ENCODE measurements around the gene AKR1C4. TPM values are rescaled to one million over a fixed set of nuclear protein-coding genes. Genes with fewer than 3 reads are reported as not detected.
"Not testable (repeated sequence)": the region's sequence is repeated elsewhere in the genome, so short reads cannot be mapped to it uniquely, and the experiment has no call there.

The AKR1C4 gene
- total and polyA plus RNA-seq, 2 of the 8 experiments (the other 6 are each of a cell fraction or from before 2014, with no cell fraction given) = not detected

DNA sequence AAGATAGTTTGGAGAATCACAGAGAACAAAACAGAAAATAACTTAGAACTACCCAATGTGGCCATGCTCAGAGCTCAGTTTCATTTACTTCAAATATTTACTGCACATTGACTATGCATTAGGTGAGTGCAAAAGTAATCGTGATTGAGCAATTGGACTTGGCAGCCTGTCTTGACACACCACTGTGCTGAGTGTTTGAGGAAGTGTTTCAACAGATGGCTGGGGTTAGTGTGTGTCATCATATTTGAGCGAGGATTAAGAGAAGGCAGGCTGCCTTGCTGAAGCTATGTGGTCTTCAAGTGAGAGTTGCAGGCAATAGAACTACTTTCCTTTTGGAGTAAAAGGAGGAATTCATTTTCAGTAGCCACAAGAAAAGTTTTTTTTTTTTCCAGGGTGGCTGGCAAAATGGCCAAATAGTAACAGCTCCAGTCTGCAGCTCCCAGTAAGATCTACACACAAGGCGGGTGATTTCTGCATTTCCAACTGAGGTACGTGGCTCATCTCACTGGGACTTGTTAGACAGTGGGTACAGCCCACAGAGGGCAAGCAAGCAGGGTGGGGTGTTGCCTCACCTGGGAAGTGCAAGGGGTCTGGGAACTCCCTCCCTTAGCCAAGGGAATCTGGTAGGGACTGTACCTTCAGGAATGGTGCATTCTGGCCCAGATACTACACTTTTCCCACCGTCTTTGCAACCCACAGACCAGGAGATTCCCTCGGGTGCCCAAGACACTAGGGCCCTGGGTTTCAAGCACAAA, 37.6 kb downstream of the AKR1C4 start (continued):
- TF ChIP-seq RFX5 (IDR thresholded peaks at IDR 0.05; ENCODE audit: borderline replicate concordance, low read depth, low read length) = no peak
- no peak for TF ChIP-seq PHF8 (conservative IDR thresholded peaks at IDR 0.05; ENCODE audit: low read depth, low read length)
- TF ChIP-seq CBX8 (IDR thresholded peaks at IDR 0.05; ENCODE audit: borderline replicate concordance, low read depth, low read length) = no peak
- no peak for TF ChIP-seq HDAC2 (IDR thresholded peaks at IDR 0.05; ENCODE audit: borderline replicate concordance in 1 of 2, low read depth in 2 of 2, low read length in 2 of 2)
- no peak for TF ChIP-seq SP2 (IDR thresholded peaks at IDR 0.05; ENCODE audit: low read length)
- TF ChIP-seq SP4 (IDR thresholded peaks at IDR 0.05; ENCODE audit: low read length) = no peak

- DNase-seq (ENCODE audit: low read depth in 1 of 2, low spot score in 2 of 2); FAIRE-seq: not testable (repeated sequence)
These were observed 40.9 kb downstream of the AKR1C4 start for GRCh38 chr10:5237541-5237940.

More at GRCh38 chr10:5237541-5237940, 40.9 kb downstream of the AKR1C4 start:
- H3K9me3 ChIP-seq (ENCODE audit: insufficient read depth in 2 of 2, low read depth in 1 of 2, low read length in 1 of 2); H3K18ac ChIP-seq (ENCODE audit: extremely low read depth, low read length); H2BK20ac ChIP-seq (ENCODE audit: low read length); POLR2A ChIA-PET (ENCODE audit: partially characterized antibody); H3K9ac ChIP-seq (replicated peaks in 1 of 4; ENCODE audit: extremely low read depth in 1 of 4, low read depth in 3 of 4, low read length in 3 of 4); H2BK5ac ChIP-seq (ENCODE audit: low read depth, low read length); H3K23ac ChIP-seq (ENCODE audit: insufficient read length); H3K79me1 ChIP-seq (ENCODE audit: low read depth, low read length); H4K91ac ChIP-seq (replicated peaks; ENCODE audit: insufficient read length, low read length); H2AFZ ChIP-seq (ENCODE audit: low read length); H3K27me3 ChIP-seq (replicated peaks in 1 of 4; ENCODE audit: control insufficient read depth in 3 of 4, extremely low read depth in 1 of 4, insufficient read depth in 3 of 4, low read length in 3 of 4); H3K79me2 ChIP-seq (ENCODE audit: control insufficient read depth in 1 of 2, insufficient read depth in 2 of 2, low read length in 2 of 2); H4K20me1 ChIP-seq (replicated peaks in 1 of 2; ENCODE audit: control insufficient read depth in 1 of 2, insufficient read depth in 2 of 2, low read length in 2 of 2); H3K14ac ChIP-seq (ENCODE audit: insufficient read length); H3K4ac ChIP-seq (replicated peaks; ENCODE audit: insufficient read length, low read depth, low read length); H4K5ac ChIP-seq (ENCODE audit: insufficient read length, low read depth, low read length); H2BK120ac ChIP-seq (replicated peaks; ENCODE audit: low read depth, low read length); H3K23me2 ChIP-seq (ENCODE audit: low read depth, low read length); H3K56ac ChIP-seq (replicated peaks; ENCODE audit: insufficient read length, low read depth, low read length); H3K4me1 ChIP-seq (replicated peaks in 1 of 4; ENCODE audit: control insufficient read depth in 3 of 4, insufficient read depth in 4 of 4, low read length in 3 of 4); H3K36me3 ChIP-seq (ENCODE audit: control insufficient read depth in 2 of 4, insufficient read depth in 4 of 4, low read length in 3 of 4); H4K8ac ChIP-seq (ENCODE audit: extremely low read depth, insufficient read depth, low read length); H3K27ac ChIP-seq (ENCODE audit: low read depth, low read length); H2BK12ac ChIP-seq (ENCODE audit: low read depth, low read length); H3K4me3 ChIP-seq (ENCODE audit: extremely low read depth in 1 of 4, insufficient read depth in 2 of 4, low read depth in 3 of 4, low read length in 4 of 4); CTCF ChIA-PET (ENCODE audit: partially characterized antibody); H2AK5ac ChIP-seq (ENCODE audit: low read depth, low read length); H3K4me2 ChIP-seq (ENCODE audit: insufficient read depth in 1 of 2, low read depth in 2 of 2, low read length in 2 of 2); H2BK15ac ChIP-seq (ENCODE audit: low read length): not testable (repeated sequence)
- 94% methylated on average over 2 of the region's 2 CpGs; no CpG with 5 or more reads in 1 of the 2 experiments for WGBS, 2 experiments (ENCODE audit: extremely low coverage in 1 of 2, insufficient coverage in 1 of 2, insufficient read length in 1 of 2, insufficient replicate concordance in 2 of 2, low coverage in 1 of 2, low lambda C conversion rate in 2 of 2, missing lambda C conversion rate in 1 of 2)

All from H1 (cell line).